Medulla oblongata (tissue), 1 donor: Measurements from ENCODE around the gene HNRNPA0.

Experiments used
- DNase-seq: peaks from one replicate; pipeline ENCODE4 v3.0.0-alpha.2; 2015; ENCODE audit errors: extremely low spot score

Gene HNRNPA0

DNA sequence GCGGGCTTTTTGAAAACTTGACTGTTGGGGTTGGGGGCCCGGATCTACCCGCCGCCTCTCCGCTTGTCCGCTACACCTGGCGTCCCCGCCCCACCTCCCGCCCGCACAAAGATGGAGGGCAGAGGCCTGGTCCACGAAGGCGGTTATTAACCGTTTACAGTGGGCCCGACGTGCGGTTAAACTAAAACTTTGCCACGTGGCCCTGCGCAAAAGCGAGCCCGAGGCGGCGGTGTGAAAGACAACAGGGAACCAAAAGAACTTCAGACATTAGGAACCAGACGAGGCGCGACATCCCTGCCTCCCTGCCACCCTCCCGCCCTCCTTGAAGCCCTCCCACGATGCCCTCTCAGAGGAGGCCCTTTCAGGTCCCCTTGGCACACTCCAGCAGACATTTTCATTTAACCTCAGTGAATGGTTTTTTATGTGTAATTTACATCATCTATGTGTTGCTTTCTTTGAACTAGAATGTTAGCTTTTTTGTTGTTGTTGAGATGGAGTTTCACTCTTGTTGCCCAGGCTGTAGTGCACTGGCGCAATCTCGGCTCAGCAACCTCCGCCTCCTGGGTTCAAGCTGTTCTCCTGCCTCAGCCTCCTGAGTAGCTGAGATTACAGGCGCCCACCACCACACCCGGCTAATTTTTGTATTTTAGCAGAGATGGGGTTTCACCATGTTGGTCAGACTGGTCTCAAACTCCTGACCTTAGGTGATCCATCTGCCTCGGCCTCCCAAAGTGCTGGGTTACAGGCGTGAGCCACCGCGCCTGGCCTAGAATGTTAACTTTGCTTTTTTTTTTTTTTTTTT, 999 bp upstream of the HNRNPA0 start:
- DNase-seq = no peak

DNA sequence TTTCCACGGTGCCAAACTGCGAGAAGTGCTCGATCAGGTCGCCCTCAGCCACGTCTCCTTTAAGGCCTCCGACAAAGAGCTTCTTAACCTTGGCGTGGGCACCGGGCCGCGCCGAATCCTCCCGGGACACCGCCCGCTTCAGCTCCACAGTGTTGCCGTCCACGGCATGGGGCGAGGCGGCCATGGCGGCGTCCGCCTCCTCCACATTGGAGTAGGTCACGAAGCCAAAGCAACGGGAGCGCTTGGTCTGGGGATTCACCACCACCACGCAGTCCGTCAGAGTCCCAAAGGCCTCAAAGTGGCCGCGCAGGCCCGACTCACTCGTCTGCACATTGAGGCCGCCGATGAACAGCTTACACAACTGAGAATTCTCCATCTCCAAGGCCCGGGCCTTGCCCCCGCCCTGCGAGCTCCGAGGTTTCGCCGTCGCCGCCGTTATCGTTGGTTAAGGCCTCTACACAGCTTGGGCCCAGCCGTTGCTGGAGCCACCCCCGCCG, 424 bp downstream of the HNRNPA0 start:
- DNase-seq = no peak

DNA sequence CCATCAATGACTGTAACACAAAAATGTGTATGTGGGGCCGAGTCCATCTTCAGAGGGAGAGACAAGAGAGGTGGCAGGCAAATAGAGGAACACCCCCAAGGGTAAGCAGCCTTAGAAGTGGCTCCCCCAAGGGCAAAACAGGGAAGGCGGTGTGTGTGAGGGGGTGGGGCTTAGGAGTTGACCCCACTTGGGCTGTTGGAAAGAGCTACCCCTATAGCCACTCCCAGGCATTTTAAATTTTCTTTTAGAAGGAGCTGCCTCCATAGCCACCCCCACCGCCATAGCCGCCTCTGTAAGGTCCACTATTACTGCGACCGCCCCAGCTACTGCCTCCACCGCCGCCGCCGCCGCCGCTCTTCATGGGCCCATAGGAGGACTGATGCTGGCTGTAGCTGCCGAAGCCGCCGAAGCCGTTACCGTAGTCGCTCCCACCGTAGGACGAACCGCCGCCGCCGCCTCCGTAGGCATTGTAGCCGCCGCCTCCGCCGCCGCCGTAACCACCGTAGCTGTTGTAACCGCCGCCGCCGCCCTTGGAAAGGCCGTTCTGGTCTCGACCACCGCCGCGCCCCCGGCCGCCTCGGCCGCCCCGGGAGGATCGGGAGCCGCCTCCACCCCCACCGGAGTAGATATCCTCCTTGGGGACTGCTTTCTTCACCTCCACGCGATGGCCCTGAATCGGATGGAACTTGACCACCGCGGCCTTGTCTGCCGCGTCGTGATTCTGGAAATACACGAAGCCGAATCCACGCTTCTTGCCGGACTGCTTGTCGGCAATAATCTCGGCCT, 1.1 kb downstream of the HNRNPA0 start:
- DNase-seq = peak; percentile 29

DNA sequence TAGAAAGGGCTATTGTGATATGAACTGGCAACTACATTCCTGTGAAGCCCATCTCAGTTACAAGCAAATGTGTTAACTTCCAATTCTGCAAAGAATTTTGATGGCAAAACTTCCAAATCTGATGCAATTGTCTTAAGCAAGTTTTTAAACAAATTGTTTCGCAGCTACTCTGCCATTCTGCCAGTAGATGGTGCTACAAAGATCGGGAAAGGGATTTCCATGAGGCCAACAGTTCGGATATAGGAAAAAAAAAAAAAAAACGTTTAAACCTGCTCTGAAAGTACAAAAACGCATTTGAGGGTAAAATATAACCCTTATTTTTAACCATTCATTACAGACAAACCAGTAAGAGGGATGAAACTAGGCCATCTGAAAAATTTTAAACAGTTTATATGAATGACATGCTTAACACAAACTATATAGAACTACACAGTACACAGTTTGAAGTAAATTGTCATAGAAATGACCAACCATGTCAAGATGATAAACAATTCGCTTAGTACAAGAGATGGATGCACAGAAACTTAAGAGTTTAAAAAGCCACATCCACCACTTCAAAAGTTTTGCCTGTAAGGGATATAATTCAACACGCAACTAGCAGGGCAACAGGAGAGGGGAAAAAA, 2.2 kb downstream of the HNRNPA0 start:
- DNase-seq = peak; percentile 87

DNA sequence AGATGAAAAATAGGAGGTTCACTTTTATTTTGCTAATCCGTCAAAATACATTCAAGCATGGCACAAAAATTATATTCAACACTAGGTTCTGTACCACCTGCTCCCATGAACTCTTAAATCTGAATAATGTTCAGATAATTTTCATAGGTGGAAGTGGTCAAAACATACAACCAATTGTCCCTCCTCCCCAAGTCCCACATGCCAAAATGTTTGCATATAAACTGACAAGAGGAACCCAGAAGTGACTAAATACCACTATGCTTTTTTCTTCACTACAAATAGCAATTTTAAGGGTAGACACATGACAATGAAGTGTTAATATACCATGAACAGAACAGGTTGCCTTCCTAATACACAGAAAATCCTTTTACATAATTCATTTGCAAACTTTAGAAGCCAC, 3.7 kb downstream of the HNRNPA0 start:
- no peak for DNase-seq

DNA sequence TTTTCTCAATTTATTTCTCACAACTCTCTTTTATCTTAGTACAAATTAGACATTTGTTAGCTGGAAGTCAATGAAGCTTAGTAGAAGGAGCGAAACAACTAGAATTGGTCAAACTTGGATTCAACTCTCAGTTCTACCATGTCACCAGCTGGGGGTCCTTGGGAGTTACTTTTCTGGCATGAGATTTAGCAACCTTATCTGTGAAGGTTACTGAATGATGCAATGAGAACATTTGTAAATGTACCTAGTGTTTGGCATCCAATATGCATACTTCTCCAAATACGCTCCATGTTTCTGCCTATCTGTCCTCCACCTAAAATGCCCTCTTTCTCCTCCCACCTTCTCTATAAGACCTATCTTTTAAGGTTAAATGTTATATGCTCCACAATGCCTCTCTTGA, 6.3 kb downstream of the HNRNPA0 start:
- DNase-seq = no peak

DNA sequence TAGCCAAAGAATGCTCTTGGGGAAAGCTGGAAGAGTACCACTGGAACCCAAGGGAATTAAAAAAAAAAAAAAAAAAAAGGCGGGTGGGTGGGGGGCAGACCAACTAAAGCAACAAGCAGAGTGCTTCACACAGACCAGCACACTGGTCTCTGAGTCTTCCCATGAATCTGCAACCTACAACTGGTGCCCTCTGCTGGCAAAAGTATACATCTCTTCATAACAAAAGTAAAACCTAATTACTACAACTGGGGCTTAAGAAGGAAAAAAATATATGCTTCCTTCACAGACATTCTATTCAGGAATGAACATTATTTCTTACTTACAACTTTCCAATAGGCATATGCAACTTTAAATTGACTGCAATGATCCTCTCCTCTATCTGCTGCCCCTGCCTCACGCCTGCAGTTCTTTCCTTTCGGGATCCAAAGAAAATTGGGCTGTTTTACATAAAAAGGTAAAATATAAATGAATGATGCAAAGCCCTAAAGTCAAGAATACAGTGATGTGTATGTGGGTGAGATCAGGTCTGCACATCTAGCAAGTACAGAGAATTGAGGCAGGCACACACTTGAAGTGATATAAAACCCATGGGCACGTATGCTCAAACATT, 11.0 kb downstream of the HNRNPA0 start:
- DNase-seq = peak; percentile 94

DNA sequence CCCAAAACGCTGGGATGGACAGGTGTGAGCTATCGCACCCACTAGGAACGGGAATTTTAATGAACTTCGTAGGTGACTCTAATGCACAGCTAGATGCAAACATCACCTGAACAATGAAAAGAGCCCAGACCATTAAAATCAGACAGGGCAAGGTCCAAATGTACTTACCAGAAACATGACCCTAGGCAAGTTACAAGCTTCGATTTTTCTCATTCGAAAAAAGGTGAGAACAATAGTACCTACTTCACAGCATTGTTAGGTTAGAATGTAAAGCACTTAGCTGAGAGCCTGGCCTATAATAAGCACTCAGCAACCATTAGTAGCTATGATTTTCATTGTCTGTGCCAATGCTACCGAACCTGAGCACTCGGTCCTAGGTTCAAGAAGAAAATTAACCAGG, 12.4 kb downstream of the HNRNPA0 start:
- no peak for DNase-seq

DNA sequence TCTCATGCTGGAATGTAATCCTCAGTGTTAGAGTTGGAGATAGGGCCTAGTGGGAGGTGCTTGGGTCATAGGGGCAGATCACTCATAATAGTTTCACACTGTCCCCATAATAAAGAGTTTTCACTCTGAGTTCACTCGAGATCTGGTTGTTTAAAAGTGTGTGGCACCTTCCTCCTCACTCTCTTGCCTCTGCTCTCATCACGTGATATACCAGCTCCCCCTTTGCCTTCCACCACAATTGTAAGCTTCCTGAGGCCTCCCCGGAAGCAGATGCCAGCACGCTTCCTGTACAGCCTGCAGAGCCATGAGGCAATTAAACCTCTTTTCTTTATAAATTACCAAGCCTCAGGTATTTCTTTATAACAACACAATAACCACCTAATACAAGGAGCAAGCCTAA, 14.4 kb downstream of the HNRNPA0 start:
- DNase-seq = no peak

DNA sequence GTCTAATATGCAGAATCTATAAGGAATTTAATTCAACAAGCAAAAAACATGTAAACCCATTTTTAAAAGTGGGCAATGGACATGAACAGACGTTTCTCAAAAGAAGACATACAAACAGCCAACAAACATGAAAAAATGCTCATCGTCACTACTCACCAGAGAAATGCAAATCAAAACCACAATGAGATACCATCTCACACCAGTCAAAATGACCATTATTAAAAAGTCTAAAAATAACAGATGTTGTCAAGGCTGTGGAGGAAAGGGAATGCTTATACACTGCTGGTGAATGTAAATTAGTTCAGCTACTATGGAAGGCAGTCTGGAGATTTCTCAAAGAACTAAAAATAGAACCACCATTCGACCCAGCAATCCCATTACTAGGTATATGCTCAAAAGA, 15.2 kb downstream of the HNRNPA0 start:
- no peak for DNase-seq

DNA sequence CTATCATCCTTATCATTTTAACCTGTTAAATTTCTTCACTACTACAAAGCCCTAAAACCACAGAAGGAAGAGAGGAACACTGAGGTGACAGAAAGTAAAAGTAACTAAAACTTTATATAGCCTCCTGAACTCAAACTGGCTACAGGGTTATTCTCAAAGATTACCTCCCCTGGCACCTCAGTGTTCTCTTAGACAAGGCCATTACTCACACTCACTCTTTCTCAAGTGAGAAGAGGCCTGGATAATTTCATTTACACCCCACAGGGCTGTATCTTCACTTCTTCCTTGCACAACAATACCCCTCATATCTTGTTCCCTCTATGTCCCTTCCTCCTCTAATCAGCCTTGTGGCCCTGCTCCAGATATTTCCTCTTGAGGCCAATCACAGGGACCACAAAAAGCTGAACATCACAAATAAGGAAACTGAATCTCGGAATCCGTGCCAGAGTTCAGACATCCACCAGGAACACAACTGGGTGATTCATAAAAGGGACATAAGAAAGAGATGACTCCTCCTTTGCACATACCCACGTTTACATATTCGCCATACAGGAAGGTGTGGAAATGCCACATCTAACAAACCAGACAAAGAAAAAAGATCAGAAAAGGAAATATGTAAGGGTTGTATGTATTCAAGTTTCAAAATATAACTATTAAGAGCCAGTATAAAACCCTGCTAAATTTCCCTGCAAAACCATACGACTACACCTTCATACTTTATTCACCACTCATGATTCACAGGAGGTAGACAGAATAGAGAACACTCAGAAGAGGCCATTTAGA, 16.6 kb downstream of the HNRNPA0 start:
- no peak for DNase-seq

DNA sequence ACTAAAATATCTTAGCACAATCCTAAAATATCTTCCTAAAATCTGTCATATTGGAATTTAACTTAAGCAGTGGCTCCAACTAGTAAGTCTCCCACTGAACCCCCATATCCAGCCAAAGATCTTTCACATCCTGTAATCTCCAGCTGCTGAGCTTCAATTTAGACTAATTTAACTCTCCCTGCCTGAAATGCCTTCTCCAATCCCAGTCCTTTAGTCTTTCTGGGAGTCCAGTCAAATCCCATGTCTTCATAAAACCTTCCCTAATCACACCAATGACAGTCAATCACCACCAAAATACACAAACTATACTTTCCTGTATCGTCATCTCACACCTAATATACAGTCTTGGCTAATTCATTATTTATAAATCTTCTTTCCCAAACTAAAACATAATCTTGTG, 17.7 kb downstream of the HNRNPA0 start:
- no peak for DNase-seq

DNA sequence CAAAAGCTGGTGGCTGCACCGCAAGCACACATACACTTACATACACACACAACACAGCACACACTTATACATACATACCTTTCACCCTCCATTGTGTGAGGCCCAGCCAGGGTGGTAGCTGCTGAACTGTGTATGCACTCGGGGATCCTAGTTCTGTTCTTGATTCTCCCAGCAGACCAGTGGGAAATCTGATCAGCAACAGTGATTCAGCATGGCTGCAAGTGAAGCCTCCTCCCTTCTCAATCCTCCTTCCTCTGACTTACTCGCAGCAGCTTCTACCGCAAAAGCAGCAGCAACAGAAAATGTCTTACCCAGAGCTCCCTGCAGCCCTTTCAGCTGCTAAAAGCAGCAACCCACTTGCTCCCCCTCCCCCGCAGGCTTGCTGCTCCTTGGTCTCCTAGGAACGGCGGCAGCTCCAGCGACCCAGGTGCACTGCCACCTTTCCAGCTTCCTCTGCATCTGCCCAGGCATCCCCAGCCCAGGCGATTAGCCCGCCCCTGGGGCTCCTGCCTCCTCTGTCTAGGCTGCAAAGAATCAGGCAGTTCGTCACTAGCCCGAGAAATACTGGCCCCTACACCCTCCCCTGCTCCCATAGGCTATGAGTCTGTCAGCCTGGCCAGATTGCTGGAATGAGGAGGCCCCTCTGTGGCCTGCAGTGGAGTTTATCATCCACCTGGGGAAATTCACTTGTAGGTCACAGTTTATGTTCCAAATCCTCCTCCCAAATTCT, 18.4 kb downstream of the HNRNPA0 start, which contains the start of gene KLHL3:
Gene KLHL3 (minus strand): TSS at position 535 of the 730 bp plus-strand sequence. CDS start 443 bp downstream, at position 92.
- peak; percentile 11 for DNase-seq

DNA sequence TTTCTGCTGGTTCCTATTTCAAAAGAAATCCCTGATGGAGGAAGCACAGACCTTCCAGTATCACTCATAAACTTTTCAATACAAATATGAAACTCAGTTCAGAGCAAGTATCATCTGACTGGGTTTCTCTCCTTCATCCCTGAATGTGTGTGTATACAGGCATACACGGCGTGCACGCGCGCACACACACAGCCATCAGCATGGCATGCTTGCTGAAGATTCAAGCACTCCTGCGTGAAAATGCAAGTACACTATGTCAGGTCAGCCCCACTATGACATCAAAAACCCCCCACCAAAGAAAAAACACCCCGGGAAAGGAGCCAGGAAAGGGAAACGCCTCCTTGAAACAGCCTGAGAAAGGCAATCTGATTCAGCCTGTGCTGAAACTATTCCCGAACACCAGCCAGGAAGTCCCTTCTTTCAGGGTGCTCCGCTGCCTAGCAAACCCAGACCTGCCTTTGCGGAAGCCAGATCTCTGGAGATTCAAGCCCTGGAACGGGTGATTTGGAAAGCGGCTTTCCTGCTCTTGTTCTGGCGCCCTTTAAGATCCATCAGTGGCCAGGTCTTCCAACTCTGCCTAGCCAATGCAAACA, 19.1 kb downstream of the HNRNPA0 start:
- peak; percentile 26 for DNase-seq

DNA sequence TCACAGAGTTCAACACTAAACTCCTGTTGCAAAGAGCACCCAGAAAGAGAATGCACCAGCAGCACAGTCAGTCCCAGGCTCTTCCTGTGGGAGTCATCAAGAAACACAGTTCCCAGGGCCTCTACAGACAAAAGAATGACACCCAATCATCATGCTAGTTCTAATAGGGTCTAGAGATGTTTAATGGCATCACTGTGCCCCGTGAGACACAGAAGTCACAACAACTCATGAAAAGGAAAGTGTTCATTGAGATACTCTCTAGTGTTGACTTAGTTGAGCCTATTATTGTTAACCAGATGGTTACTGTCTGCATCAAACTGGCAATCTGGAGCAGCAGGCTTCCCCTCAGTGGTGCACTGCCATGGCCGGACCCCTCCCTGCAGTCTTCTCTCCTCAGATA, 19.8 kb downstream of the HNRNPA0 start:
- no peak for DNase-seq

DNA sequence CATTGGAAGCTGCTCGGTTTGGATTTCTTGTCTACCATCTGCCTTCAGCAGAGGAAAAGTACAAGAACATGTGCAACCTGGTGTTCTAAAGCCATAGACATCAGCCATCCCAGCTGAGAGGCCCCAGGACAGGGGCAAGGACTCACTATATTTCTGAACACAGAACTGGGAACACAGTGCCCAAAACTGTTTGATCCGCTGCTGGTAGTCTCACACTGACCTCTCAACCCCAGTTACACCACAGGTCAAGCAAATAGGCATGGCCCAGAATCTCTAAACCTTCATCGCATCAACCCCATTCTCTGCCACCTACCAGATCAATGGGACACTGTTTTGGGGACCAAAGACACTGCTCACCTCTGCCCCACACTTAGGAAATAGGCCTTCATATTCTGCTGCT, 20.2 kb downstream of the HNRNPA0 start:
- DNase-seq = no peak

DNA sequence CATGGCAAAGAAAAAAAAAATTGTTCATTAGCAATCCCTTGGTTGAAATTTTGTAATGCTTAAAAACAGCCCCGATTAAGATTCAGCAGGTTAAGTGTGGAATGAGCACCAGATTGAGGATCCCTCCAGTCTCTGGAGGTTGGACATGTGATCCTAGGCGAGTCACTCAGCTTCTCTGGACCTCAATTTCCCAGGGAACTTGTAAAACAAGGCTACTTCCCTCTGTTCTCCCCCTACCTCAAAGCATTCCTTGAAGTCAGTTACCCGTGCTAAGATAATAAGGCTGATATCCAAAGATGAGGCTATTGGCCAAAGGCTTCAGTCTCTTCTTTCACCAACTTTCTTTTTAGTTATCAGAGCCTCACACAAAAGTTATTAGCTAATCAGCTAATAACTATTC, 21.2 kb downstream of the HNRNPA0 start:
- no peak for DNase-seq

DNA sequence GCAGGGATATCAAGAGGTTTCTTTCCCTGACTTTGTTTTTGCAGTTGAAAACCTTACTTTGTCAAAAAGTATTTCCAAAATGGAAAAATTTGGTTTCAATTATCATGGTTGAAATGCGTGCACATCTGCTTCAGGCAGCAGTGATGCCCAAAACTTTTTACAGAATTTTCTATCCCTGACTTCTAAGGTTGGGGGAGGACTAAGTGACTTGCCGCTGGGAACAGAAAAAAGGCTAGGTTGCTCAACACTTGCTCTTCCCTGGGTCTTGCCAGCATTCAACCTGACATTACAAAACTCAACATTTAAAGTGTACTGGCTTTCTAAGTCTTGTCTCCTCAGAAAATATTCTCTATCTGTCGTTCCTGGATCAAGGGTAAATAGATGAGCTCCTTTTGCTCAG, 23.0 kb downstream of the HNRNPA0 start:
- no peak for DNase-seq

DNA sequence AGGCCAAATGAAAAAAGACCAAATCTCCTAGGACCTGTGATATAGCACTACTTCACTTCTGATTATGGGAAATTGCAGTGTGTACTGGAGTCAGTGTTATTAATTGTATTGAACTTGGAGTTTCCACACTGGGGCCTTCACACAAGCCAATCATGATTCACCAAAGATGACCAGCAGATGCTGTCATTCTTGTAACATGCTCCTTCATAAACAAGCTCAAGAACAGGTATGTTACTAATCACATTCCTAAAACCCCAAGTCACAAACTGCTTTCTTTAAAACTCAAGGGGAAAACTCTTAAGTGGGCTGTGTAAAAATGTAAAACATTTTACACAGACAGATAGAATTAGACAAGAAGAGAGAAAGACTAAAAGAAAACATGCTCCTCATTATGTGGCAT, 23.8 kb downstream of the HNRNPA0 start:
- no peak for DNase-seq

DNA sequence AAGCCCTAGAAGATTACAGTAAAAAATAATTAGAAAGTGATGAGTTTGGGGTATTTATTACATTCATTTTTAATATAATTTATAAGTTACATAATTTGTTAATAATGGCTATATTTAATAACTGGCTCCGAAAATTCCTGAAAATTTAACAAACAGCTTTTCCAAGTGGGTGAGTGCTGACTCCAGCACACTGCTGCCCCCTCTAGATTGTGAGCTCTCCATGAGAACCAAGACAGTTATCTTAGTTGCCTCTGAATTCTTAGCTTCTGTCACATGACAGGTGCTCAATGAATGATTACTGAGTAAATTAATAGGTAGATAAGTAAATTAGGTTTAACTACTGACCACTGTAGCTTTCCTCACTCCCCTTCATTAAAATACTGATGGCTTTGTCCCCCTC, 26.1 kb downstream of the HNRNPA0 start:
- DNase-seq = no peak
